NCI-H2227 treated with DMSO at 0.1 percent for 48 hours (cell line): ENCODE measurements around the gene THUMPD1.
"Not testable (repeated sequence)": the region's sequence is repeated elsewhere in the genome, so short reads cannot be mapped to it uniquely, and the experiment has no call there.

ENCODE experiments used
- DNase-seq: peaks from one replicate; lab custom pipeline; 2025; lab: John Stamatoyannopoulos, UW

Gene THUMPD1

GRCh38 chr16:20694096-20694495 lies 47.5 kb downstream of the THUMPD1 start:
- not testable (repeated sequence) for DNase-seq

GRCh38 chr16:20689668-20690067 lies 52.0 kb downstream of the THUMPD1 start:
- DNase-seq: no peak

- DNase-seq: no peak
Observed at GRCh38 chr16:20683812-20684211, 57.8 kb downstream of the THUMPD1 start.
